ENCODE results near the gene USP40.

DNA sequence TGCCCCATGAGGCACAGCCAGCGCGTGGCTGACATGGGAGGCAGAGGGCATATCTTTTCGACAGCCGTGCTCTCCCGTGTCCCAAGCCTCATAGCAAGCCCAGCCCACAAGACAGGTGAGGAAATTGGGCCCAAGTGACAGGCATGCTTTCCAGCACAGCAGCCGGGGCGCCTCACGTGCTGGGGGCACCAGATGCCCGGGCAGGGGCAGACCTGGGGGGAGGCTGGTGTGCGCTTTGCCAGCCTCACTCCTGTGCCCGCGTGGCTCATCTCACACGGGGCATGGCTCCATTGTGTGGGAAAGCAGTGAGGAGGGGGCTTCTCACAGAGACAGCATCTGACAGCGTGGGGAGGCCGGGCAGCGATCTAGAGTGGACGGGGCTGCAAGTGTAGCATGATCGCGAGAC lies 93.2 kb downstream of the USP40 start:
- TF ChIP-seq, protein P1, sequence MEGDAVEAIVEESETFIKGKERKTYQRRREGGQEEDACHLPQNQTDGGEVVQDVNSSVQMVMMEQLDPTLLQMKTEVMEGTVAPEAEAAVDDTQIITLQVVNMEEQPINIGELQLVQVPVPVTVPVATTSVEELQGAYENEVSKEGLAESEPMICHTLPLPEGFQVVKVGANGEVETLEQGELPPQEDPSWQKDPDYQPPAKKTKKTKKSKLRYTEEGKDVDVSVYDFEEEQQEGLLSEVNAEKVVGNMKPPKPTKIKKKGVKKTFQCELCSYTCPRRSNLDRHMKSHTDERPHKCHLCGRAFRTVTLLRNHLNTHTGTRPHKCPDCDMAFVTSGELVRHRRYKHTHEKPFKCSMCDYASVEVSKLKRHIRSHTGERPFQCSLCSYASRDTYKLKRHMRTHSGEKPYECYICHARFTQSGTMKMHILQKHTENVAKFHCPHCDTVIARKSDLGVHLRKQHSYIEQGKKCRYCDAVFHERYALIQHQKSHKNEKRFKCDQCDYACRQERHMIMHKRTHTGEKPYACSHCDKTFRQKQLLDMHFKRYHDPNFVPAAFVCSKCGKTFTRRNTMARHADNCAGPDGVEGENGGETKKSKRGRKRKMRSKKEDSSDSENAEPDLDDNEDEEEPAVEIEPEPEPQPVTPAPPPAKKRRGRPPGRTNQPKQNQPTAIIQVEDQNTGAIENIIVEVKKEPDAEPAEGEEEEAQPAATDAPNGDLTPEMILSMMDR (IDR thresholded peaks at IDR 0.05), result no peak
- no peak for TF ChIP-seq POLR2AphosphoS5 (IDR thresholded peaks at IDR 0.05)
